B cell (primary cell): ENCODE measurements around the gene VSTM2L.

Experiments
- CTCF ChIP-seq: fragments of 200-600 bp; IDR thresholded peaks from one replicate; pipeline ENCODE4 v1.8.0; 2022; ENCODE audit warnings: antibody characterized with exemption, mild to moderate bottlenecking
- EZH2 ChIP-seq: IDR thresholded peaks from 2 replicates; pipeline ENCODE4 v1.6.1; 2012; ENCODE audit warnings: borderline replicate concordance, low read depth, mild to moderate bottlenecking, moderate library complexity, low read length; ENCODE audit not compliant: insufficient read depth, poor library complexity, severe bottlenecking

- TF ChIP-seq CTCF (no peak), EZH2 (no peak)
Observed at GRCh38 chr20:37875460-37876175, 27.3 kb upstream of the VSTM2L start.
